Pulmonary artery endothelial cell (primary cell): ENCODE results near the gene RPA1. TPM values are rescaled to one million over a fixed set of nuclear protein-coding genes. Genes with fewer than 3 reads are reported as not detected.

Experiments used
- DNase-seq: peaks from one replicate; pipeline ENCODE4 v3.0.0-alpha.2; 2011; ENCODE audit warnings: low read depth, low spot score
- total RNA-seq: library from RNA; depleted of rRNA; stranded (reverse); fragments of >200 nt; gene quantifications from 2 replicates; pipeline ENCODE4 v1.2.3, GENCODE V29; 2014

Gene RPA1
- total RNA-seq, 1 donor from 2014 or later, result 57.0 TPM

DNA sequence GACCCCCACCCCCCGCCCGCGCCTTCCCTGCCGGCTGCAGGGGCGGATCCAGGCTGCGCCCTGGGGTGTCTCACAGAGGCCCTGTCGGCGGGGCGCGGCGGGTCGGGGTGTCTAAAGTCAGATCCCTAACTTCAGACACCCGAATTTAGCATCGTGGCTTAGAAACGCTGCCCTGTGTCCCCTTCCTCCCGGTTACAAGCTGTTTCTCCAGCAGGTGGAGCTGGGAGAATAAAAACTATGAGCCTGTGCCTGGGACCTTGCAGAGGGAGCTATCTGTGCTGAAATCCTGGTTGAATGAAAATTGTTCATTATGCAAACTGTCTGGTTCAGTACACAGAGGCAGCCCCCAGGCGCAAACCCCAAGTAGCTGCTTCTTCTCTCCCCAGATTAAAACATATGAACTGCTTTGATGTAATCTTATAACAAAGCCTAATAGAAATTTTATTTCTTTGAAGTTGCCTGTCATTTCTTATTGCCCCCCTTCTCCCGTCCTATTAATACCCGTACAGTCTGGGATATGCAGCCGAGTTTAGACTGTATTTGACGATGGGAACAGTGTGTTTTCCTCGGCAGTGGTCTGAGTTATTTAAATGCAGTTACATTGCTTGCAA, 79.0 kb downstream of the RPA1 start:
- peak; percentile 19 for DNase-seq

DNA sequence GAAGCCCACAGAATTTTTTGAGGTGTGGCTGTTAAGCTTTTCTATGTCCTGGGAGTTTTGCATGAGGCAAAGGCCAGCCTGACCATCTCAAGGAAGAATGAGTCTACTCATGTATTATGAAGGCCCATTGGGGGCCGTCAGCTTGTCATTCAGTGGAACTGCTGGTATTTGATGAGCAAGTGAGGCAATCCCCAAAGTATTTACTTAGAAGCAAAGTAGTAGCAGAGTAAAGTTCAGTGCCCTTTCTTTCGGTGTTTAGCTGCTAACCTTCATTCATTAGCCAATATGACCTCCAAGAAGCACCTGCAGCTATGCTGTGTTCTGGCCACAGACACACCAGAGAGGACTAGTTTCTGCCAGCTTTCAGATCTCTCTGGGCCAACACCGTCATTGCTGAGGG, 80.2 kb downstream of the RPA1 start:
- DNase-seq, result no peak

DNA sequence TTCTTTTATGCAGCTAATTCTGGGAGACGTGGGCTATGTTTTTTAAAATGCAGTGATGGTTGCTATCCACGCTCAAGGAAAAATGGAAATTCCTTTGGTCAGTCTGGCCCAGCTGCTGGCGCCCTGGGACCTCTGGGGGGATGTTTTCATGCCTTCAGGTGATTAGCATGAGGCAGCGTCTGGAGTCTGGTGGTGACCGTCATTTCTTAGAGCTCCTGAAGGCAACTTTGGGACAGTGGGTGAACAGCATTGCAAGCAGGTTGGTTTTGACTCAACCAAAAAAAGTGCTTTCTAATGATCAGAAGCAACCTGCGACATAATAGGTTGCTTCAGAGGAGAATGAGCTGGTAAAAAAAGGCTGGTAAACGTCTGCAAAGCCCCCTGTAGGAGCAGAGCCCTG, 82.3 kb downstream of the RPA1 start:
- DNase-seq, result no peak

DNA sequence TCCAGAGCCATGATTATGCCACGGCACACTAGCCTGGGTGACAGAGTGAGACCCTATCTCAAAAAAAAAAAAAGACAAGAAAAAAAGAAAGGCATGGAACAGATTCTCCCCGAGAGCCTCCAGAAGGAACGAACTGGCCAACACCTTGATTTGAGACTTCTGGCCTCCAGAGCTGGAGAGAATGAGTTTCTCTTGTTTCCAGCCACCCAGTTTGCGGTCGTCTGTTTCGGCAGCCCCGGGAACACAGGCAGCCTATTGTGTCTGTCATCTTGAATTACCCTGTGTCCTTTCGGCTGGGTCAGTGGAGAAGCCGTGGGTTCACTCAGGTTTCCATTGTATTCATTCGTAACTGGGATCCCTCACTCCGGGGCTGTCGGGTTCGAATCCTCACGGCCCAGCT, 83.9 kb downstream of the RPA1 start:
- DNase-seq, result no peak

DNA sequence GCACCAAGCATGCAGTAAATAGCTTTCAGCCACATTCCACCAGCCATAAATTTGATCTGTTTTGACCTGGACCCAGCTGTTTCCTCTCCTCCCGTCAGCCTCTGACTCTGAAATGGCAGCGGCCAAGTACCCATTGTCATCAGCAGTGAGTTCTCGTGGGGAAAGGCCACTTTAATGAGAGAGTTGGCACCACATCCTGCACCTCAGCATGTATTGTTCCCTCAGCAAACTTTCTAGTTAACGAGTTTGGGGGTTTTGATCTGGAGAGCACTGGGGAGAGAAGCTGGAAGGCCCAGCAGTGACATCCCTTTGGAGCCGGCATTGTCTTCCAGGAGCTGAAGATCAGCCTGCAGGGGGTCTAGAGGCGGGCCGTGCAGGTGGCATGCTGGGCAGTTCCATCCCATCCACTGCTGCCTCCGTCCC, 84.9 kb downstream of the RPA1 start:
- DNase-seq, result peak; percentile 60

DNA sequence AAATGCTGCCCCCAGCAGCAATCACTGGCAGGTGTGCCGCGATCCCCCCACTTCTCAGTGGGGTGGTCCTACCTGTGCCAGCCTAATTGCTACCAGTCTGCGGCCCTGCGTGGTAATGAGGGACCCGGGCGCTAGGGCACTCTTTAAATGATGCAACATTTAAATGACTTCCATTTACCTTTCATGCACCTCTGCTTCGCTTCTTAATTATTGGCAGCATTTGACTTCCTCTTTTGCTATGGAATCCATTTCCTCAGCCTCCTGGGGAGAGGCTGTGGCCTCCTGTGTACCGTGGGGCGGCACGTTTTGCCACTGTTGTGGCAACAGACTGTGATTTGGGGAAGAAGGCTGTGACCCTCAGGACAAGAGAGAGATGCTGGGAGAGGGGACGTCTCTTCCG, 86.1 kb downstream of the RPA1 start:
- no peak for DNase-seq

DNA sequence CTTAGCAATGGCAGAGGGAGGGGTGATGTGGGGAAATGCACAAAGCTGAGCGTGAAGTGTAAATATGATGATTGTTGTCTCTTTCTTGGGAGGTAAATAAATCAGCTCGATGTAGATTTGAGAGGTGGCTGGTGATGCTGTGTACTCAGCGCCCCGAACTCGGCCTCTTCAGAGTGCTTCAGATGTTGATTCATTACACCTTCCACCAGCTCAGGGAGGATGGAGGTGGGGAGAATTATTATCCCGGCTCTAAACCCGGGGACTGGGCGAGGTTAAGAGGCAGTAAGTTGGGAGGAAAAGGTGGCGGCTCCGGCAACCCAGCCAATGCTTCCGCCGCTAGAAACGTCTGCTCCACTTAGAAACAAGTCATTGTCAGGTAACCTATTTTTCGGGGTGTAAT, 86.5 kb downstream of the RPA1 start:
- no peak for DNase-seq

DNA sequence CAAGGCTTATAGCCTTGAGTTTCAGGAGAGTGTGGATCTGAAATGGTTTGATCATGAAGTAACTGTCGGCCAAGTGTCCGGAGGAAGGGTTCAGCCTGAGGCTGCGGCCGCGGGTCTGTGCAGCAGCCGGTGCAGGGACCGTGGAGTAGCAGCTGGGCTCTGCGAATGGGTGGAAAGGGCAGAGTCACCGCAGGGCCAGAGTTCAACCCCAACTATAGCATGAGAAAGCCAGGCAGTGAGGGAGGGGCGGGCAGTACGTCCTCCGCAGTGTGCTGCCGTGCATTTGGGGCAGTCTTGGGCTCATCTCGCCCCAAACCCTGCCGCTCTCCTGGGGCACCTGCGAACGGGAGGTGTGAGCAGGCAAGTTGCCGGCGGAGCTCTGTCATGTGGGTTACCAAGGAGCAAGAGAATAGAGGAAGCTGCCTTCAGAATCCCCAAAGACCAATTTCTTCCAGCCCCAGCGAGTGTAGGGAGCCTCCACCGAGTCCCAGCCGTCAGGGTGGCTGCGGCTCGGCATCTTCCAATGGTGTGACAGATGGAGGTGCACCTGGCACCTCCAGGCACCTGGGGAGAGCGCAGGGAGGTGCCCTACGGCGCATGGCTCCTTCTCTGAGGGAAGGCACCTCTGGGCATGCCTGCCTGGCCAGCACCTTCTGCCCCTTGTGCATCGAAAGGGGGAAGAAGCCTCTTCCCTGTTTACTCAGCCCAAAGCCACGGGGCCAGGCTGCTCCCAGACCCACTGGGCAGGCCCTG, 87.3 kb downstream of the RPA1 start:
- DNase-seq, result no peak

DNA sequence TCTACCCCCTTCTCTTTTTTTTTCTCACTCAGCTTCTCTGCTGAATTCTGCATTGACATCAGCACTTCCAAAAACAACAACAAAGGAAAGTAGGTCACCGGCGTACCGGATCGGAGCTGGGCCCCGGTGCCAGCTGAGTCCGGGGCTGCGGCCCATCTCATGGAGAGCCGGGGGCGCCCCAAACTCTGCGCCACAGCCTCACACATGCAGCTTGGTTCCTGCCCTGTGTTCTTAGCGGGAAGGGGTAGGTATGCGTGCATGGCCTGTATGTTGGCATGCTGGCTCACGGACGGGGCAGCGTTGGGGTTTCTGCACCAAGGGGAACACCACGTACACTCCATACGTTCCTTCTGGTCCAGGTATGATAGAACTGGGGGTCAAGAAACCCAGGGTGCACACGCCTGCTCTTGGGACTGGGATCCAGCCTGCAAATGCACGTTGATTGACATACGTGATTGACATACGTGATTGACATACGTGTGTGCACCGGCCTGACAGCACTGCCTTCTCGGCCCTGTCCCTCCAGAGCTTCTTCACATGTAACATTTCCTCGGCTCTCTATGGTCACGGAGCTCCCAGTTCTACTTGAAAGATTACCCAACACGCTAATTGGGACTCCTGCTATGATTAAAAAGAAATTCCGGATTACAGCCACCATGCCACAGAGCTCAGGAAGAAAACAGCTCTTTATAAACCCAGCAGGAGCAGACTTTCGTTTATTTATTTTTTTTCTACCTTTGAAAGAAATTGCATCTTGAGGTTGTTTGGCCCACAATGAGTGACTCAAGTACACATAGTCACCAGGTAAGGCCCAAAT, 88.7 kb downstream of the RPA1 start:
- no peak for DNase-seq

DNA sequence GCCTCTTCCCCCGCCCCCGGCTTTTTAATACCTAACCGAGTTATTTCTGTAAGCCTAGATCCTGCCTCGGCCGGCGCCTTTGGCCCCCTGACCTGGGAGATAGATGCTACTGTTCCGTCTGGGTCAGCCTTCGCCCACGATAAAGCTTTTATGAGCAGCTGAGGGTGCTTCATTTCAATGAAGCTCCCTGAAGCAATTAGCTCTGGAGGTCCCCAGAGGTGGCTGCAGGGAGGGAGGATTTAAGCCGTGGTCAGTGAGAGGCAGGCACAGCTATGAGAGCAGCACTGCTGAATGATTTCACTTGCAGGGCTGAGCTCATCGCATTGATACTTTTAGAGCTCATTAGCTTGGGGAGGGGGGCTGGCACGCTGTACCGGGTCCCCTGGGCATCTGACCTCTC, 89.4 kb downstream of the RPA1 start:
- DNase-seq, result no peak

DNA sequence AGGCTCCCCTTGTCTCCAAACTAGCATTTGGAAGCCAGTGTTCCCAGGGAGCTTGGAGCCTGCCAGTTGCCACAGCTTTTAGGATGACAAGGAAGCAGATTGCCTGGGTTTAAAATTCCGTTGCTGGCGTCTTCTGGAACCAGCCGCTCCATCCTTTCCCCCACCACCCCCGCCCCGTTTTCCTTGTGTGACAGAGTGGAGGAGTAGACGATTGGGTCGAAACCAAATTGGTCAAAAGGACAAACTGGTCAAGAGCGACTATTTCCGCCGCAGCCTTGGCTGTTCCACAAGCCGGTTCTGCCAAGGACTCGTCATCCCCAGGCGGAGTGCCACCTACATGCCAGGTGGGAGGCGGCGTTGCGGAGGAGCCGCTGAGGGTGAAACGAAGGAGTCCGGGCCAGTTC, 91.1 kb downstream of the RPA1 start:
- no peak for DNase-seq

DNA sequence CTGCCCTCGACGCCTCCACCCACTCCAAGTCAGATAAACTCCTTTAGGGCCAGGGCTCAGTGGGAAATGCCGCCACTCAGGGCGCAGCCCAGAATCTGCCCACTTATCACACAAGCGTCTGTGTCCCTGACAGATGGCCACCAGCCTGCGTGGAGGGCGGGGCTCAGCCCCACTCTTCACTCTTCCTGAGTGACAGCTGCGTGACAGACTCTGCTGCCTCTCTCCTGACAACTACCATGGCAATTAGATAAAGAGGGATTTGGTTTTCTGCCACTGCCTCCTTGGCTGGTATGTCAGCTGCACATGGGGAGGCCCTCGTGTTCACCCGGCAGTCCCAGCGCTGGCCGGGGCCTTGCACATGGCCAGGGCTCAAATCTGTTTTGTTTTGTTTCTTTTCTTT, 99.2 kb downstream of the RPA1 start:
- no peak for DNase-seq

DNA sequence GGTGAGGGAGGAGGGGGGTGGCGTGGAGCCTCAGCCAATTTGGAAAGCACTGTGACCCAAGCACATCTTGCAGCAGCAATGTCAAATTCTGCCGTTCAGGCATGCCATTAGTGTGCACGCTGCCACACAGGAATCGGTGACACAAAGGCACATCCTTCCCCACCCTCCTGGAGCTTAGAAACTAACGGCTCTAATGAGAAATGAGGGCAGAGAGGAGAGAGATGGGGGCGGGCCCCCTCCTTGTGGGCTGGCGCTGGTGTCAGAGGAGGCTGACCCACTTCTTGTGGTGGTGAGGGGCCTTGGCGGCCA, 100.5 kb downstream of the RPA1 start:
- DNase-seq, result no peak

DNA sequence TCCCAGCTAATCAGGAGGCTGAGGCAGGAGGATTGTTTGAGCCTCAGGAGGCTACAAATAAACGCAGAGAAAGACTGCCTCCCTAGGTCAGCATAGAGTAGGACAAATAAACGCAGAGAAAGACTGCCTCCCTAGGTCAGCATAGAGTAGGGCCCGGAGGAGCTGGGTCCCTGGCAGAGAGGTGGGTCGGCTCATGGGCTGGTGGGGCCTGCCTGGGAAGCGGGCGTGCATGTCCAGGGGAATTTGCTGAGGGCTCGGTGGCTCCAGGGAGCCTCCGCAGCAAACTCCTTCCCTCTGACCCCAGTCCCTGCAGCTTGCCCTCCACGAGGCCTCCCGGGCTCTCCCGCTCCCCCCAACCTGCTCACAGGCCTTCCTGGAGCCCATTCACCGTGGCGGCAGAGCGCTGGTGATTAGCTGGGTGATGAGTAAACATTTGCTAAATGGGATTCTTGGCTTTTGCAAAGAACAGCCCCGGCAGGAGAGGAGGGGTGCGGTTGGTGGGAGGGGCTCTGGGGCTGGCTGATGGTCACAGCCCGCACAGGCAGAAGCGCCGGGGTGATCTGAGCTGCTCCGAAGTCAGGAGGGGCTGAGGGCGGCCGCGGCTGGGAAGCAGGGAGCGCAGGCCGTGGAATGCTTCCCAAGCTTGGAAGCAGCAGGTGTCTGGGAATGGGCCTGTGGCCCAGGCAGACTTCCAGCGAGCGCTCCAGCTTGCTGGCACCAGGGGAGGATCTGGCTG, 102.2 kb downstream of the RPA1 start:
- DNase-seq, result no peak

DNA sequence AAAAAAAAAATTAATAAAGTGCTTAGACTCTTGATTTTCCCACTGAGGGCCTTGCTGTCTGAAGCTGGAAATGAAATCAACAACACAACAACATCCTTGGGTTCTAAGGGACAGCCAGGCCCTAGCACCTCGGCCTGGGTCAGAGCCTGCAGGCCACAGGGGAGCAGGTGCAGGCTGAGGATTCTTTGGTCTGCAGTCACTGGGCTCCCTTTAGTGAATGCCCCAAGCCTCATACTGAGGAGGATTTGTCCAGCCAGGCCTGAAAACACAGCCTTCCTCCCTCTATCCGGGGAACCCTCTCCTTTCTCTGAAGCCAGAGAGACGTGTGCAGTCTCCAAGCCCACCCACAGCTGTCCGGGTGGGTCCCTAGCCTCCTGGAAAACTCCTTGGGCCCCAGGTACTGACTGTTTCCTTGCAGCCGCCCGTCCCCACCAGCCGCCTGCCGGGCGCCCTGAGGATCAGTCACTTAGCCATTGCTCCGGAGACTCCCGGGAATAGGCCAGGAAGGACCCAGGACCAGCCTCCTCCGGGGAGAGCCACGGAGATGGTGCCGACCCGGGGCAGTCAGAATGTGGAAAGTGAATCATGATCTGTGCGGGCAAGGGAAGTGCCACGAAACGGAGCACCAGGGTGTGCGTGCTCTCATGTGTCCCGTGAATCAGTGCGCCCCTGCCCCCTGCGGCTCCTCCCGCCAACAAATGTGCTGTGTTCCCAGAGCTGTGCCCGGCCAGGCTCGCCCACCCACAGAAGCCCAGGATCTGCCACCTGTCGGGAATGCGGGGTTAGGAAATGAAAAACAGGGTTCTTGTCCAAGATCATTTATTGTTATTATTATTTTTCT, 104.3 kb downstream of the RPA1 start:
- DNase-seq, result no peak

DNA sequence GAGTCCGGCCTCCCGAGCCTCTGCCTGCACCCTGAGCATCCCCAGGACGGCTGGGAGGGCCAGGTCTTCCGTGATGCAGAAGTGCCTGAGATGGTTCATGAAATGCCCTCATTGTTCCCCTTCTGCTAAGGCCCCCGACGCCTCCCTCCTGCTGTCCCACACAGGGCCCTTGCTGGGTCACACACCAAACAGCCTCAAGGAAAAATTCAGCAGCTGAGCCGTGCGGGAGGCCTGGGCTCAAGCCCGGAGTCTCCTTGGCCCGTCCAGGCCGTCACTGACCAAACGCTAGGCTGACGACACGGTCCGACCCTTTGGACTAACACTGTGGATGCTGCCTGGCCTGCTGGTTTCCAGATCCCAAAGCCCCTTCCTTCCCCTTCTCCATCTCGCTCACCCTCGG, 105.1 kb downstream of the RPA1 start:
- no peak for DNase-seq

DNA sequence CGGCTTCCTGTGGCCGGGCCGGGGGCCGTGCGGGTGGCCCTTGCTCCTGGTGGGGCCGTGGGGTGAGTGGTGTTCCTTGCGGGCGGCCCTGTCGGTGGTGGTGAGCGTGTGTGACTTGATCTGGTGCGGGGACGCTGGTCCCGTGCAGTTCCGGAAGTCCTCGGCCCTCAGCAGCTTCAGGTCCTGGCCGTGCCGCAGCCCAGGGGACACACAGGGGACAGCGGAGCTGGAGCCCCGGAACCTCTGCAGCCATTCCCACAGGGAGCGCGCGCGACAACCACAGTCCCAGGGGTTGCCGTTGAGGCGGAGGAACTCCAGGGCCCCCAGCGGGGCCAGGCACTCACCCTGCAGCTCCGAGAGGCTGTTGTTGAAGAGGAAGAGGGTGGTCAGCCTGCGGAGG, 107.0 kb downstream of the RPA1 start:
- no peak for DNase-seq

DNA sequence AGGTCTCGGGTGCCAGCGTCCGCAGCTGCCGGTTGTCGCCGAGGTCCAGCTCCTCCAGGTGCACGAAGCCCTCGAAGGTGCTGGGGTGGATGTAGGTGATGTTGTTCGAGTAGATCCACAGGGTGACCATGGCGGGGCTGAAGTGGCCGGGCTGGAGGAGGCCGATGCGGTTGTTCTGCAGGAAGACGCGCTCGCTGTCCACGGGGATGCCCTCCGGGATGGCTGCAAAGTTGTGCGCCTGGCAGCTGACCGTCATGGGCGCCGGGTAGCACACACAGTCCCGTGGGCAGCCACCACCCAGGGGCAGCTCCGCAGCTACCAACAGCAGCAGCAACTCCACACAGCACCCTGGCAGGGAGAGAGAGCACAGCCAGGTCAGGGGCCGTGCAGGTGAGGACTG, 107.7 kb downstream of the RPA1 start:
- DNase-seq, result no peak

DNA sequence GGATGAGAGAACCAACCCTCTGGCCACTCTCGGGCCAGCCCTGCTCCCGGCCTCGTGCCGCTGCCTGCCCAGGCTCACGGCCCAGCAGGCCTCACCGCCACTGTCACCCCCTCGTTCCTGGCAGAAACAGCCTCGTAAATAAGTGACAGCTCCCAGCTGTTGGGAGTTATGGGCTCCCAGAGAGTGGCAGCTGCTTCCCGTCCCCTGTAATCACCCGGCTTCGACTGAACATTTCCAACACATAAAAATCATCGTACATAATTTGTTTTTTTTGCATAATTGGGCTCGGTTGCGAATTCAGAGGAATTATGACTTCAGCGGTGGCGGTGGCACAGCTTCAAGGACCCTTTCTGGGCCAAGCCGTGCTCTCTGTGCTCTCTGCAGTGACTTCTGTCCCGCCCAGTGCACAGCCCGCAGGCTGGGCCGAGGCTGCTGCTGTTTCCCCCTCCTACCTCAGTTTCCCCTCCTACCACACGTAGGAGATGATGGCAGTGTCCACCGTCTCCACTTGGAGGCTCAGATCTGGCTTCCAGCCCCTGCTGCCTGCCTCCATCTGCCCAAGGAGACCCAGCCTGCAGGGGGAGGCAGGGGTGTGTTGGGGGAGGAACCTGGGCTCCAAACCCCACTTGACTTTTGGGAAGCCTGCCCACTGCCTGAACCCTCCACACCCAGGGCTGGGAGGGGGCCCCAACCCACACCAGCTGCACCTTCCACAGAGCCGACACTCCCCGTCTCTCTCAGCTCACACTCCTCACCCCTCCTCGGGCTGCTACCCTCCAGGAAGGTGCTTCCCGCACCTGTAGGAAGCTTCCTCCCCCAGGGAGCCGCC, 110.4 kb downstream of the RPA1 start:
- no peak for DNase-seq

DNA sequence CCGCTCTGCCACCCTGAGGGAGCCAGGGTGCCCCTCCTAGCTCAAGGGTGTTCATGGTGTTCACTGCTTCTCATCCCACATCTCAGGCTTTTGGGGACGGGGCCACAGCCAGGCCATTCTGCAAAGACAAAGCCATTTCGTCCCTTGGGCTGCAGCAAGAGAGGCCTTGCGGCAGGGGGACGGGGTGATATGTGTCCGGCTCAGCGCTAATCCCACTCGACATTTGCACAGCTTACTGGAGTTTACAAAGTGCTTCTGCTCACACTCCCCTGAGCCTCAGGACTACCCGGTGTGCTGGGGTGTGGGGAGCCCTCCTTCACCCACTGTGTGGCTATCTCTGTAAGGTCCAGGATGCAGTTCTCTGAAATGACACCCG, 111.0 kb downstream of the RPA1 start:
- DNase-seq, result no peak
